ENCODE results near the gene GDF11.
A peak's percentile ranks its signal among the peaks of the same experiment; 100 is the strongest.

GDF11 gene

DNA sequence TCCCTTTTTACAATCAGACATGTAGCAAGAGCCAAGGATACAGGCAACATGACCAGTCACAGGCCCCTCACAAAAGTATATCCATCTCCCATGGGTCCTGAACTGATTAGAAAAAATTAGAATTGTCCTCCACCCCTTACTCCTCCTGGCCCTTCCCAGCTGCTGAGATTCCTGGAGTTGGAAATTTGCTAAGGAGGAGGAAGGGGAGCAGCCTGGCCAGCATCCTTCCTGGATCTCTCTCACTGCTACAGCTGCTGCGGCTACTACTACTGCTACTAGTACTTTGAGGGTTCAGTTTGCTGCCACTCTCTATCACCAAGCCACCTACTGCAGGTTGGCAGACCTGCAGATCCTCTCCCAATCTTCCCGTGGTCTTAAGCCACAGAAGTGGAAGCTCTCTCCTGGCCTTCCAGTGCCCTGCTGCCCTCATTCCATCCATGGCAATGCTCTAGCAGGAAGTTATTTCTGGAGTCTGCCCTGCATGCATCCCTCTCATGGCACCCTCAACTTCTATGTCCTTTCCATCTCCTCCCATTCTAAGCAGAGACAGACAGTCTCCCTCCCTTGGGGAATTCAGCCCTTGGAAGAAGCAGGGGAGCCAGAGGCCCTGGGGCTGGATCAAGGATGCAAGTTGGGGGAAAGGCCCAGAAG lies 36.2 kb upstream of the GDF11 start:
- no peak for DNase-seq (ENCODE audit: insufficient read length, low spot score)
- no peak for FAIRE-seq

DNA sequence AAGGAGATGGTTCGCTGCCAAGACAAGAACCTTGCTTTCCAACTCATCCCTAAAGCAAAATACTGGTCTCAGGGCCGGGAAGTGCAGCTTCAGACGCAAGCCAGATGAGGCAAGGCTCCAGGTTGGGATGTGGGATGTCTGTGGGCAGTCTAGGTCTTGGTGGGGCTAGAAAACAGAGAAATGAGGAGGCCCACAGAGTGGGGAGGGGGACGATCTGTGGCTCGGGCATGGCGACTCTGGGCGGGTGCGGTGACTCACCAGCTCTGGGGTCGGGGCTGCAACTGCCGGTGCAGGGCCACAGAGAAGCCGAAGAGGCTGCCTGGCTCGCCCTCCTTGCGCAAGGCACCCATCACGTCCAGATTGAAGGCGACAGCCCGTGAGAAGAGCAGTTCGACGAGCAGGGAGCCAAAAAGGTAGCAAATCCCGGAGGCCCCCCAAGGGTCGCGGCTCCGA lies 35.7 kb upstream of the GDF11 start:
- DNase-seq (ENCODE audit: insufficient read length, low spot score), result peak; percentile 41
- FAIRE-seq, result peak; percentile 16

DNA sequence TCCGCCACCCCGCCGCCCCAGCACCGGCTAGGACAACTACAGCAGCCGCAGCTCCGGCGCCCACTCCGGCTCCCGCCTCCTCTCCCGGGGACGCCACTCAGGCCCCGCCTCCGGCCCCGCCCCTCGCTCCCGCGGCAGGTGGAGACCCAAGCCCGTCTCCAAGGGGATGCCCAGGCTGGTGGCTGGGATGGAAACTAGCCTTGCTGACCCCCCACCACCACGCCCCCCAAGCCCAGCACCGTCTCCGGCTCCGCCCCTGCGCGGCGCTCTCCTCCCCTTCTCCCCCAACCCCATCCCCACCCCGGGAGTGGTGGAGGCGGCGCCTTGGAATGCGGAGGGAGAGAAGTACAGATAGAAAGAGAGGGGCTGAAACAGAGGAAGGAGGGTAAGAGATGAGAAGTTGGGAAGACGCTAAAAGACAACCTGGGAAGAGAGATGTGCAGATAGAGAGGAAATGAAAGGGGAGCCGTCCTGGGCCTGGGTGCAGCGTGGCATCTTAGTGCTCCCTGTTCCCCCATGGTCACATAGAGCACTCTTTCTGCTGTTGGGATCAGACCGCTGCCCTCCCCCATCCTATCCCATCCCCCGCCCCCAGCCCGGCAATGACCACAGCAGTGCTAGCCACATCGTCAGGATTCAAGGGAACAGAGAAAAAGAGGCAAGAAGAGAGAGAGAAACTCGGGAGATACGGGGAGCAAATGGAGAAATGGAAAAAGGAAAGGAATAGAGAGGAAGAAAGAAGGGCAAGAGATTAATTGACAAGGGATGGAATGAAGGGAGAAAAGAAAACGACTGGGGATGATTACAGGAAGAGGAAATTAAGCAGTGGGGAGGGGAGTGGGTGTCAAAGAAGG lies 34.9 kb upstream of the GDF11 start, which contains the start of gene ITGA7:
TSS of gene ITGA7 (minus strand) at position 64 of the 854 bp plus-strand sequence. CDS start 222 bp downstream, outside the sequence.
- peak; percentile 84 for DNase-seq (ENCODE audit: insufficient read length, low spot score)
- FAIRE-seq, result peak; percentile 82

DNA sequence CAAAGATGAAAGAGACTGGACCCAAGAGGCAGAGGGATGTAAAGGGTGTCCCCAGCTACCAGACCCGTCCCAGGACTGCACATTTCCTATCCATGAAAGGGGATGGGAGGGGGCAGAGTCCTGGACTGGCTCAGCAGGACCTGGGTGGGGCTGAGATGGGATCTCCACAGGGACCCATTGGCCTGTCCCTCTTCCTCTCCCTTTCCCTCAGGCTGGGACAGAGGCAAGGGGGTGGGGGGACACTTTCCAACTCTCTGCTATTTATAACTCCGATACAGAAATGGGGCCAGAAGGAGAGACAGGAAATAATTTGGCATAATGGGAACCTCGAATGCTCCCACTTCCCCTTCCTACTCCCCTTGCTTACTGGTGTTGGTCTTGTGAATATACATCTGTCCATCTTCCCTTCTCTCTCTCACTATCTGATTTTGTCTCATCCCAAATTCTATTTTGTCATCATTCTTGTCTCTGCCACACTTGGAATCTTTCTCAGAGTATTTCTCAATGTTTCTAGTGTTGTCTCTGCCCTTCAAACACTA lies 34.2 kb upstream of the GDF11 start:
- no peak for DNase-seq (ENCODE audit: insufficient read length, low spot score)
- FAIRE-seq, result no peak

DNA sequence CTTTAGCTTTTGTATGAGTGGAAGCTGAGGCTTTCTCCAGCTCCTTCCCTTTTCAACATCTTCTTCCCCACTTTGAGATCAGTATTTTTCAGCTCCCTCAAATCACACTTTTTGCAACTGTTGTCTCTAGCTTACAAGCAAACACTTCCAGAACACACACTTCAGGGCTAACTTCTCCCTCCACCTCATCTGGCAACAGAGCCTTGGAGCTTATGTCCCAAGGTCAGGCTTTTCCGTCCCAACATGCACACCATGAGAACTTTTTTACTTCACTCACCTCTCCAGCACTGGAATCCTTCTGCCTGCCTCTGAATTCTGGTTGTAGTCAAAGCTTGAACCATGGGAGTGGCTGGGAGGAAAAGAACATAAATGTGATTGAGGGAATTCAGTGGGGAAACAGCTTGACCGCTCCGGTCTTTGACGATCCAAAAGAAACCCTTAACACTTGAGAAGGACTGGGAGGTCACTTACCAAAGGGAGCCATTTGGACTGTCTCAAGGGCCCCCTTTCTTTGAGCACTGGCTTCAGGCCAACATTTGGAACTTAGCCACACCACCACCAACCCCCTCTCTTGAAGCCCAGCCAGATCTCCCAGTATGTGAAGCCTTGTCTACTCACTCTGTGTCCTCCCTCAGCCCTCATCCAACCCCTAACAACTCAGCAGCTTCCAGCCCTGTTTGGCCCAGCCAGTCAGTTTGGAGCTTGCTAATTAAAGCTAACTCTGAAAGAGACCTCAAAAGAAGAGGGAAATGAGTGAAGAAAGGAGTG lies 31.0 kb upstream of the GDF11 start:
- no peak for DNase-seq (ENCODE audit: insufficient read length, low spot score)
- no peak for FAIRE-seq

DNA sequence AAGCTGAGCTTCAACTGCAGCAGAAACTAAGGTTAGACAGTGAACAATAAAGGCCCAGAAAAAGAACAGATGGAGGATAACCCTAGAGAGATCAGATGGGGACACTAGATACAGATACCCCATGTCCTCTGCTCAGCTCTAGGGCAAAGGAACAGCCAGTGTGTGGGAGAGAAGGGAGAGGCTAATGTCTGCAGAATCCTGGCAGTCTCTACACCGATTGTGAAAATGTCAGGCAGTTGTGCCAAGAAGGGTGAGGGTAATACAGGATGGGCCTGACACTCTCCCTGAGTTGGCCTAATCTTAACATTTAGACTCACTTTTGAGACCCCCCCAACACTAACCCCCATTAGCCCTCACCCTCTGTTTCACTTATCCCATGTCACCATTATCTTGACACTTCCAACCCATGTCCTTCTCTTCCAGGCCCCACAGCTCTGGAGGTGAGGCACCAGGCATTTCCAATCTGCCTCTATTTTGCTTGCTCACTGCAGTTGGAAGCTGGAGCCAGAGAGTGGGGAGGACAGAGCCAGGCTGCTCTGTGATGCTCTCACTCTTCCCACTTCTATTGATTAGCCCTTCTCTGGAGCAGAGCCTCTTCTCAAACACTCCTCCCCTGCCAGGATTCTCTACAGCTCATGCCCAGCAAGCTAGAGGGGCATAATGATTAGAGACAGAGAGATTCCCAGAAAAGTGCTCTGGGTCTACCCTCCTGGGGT lies 30.1 kb upstream of the GDF11 start:
- DNase-seq (ENCODE audit: insufficient read length, low spot score), result no peak
- no peak for FAIRE-seq

DNA sequence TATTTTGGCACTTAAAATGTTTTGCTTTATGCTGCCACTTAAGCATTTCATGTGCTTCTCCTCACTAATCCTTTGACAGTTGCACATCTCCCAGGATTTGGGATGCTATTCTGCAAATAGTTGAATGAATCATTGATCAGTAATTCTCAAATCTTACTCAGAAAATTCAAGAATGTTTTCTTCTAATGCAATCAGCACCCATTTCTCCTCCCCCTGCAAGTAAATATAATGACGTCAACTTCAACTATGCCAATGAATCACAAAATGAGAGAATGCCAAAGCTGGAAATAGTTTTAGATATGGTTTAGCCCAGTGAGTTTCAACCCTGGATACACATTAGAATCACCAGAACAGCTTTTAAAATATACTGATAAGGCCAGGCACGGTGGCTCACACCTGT lies 29.2 kb upstream of the GDF11 start:
- FAIRE-seq (no peak), DNase-seq (ENCODE audit: insufficient read length, low spot score) (no peak)

DNA sequence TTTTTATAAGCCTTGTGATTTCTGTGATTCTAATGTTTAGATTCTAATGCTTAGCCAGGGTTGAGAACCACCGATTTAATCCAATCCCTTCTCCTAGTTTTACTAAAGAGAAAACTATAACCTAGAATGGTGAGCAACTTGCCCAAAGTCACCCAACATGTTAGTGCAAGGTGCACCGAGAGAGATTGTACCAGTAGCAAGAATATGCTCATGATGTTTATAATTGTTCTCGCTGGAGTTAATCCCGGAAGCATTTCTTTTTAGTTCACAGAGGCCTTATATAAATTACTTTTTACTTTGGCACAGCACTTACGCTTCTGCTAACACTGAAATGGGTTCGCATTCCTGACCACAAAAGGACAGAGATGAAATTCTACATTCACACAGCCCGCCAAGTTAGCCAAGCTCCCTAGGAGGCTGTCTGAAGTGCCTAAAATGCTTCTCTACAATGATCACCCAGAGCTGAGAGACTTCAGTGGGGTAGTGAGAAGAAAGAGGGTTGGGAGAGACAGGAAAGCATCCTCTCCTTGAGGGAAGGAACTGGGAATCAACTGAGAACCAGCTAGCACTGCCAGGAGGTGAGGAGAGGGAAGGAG lies 27.7 kb upstream of the GDF11 start:
- DNase-seq (ENCODE audit: insufficient read length, low spot score) (no peak), FAIRE-seq (no peak)

DNA sequence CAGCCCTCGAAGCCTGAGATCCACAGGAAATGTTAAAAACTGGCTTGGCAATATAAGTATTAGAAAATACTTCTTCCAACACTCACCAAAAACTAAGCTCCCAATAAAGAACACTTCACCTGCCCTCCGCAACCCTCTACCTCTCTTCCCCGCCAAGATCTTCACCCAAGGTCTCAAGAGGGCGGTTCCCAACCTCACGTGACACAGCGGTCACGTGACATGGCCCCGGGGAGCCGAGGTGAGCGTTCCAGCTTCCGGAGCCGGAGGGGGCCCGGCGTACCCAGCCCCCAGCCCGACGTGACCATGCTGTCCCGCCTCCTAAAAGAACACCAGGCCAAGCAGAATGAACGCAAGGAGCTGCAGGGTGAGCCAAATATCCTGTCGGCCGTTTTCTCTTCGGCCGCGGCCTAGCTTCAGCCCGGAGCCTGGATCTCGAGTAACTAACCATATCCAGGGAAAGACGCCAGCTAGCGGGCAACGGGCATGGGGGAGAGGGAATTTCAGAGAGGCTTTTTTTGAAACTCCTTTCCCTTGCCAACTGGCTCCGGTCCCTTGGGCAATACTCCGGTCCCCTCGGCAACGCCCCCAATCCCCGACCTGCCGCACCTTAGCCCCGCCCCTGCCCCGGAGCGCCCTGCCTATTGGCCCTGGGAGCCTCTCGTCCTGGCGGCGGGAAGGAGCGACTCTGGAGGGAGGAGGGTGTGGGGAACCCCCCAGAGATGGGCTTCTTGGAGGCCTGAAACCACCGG lies 26.9 kb upstream of the GDF11 start, which contains the start of gene BLOC1S1:
TSS of gene BLOC1S1 (plus strand) at position 214 of the 749 bp plus-strand sequence. CDS start at position 220, 6 bp downstream.
- no peak for FAIRE-seq

DNA sequence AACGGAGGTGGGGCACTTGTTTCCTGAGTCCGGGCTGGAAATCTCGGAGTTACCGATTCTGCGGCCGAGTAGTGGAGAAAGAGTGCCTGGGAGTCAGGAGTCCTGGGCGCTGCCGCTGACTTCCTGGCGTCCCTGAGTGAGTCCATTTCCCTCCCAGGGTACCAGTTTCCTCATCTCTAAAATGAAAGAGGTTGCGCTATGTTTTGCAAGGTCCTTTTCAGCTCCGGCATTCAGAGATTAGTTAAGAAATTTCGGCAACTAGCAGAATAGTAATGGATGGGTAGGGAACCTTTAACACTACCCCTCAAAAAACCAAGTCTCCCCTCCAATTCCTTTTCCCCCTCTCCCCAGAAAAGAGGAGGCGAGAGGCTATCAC lies 26.4 kb upstream of the GDF11 start:
- no peak for DNase-seq (ENCODE audit: insufficient read length, low spot score)
- no peak for FAIRE-seq

More for the DNA sequence above, 26.9 kb upstream of the GDF11 start, which contains the start of gene BLOC1S1:
- peak; percentile 94 for DNase-seq (ENCODE audit: insufficient read length, low spot score)

DNA sequence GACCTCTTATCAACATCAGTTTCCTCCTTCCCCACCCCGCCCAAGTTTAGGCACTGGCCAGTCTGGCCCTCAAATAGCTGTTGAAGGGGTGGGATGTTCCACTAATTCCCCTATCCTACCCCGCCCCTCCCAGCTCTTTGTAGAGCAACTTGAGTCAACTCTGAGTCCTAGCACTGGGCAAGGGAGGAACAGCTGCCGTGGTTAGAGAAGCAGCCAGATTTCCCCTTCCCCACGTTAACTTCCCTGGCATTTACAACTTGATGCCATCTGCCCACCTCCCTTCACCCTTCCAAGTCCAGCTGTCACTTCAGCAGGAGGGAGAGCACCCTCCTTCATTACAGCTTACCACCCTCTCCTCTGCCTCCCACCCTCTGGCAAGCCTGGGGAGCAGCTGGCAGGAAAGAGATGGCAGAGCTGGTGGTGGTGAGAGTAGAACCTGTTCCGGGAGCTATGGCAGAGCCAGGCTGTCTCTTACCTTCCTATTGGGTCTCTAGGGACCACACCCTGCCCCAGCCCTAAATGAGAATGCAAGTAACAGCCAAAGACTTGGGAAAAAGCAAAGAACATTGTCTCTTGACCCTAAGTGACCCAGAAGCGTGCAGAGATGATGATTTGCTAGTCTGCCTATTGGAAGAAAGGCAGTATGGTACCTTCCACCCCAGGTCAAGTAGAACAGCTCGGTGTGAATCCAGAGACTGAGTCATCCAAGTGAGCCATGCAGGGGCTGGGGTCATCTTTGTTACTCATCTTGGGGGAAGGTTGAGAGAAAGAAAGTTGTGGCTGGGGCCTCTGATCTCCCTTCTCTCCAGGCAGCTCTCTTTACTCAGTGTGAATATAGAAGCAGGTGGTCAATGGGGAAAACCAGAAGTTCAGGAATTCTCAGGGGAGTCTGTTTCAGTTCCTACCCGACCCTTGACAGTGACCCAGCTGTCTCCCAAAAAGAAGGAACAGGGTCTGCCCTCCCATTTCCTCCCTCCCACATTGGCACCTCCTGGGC lies 25.6 kb upstream of the GDF11 start:
- no peak for DNase-seq (ENCODE audit: insufficient read length, low spot score)
- FAIRE-seq, result no peak

DNA sequence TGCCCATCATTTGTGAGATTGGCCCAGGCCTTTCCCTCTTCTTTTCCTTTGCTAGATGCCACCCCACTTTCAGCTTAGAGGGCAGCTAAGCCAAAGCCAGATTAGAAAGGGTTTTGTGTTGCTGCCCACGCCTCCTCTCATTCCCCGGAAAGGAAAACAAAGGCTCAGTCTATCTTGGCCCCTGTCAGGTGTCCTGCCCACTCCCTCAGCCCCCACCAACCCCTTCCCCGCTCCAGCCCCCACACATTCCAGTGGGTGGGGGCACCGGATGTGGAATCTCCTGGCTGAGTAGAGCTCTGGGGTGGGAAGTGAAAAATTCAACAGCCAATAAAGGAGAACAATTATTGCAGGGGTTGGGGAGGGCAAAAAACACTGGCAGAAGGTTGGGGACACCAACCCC lies 24.9 kb upstream of the GDF11 start:
- DNase-seq (ENCODE audit: insufficient read length, low spot score) (no peak), FAIRE-seq (no peak)

DNA sequence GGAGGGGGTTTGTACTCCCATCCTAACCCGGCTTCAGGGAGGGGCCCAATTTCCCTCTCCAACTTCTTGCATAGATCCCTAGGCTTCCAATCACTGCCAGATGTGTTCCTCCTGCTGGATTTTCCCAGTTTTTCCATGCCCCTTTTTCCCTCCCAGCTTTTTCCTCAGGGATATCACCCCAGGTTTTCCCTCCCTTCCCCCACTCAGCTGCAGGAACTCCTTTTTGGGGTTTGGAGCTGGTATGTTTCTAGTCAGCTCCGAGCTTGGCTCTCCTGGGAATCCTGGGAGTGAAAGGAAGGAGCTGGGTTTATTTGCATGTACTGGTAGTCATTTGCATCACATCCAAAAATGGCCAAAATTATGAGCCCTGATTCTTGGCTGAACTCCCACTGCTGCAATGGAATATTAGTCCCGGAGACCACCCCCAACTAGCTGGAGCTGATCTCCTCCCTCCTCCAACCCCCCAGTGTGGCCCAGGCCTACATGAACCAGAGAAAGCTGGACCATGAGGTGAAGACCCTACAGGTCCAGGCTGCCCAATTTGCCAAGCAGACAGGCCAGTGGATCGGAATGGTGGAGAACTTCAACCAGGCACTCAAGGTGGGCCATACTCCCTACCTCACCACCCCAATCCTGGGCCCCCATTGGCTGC lies 24.2 kb upstream of the GDF11 start:
- DNase-seq (ENCODE audit: insufficient read length, low spot score) (no peak), FAIRE-seq (no peak)

DNA sequence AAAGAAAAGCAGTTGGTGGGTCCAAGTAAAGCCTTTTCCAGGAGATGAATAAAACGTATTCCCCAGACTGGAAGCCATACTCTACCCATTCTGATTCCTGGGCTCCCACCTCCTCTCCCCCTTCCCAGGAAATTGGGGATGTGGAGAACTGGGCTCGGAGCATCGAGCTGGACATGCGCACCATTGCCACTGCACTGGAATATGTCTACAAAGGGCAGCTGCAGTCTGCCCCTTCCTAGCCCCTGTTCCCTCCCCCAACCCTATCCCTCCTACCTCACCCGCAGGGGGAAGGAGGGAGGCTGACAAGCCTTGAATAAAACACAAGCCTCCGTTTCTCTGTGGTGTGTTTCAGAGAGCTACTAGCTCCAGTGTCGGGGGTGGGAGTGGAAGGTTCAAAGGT lies 23.6 kb upstream of the GDF11 start:
- no peak for FAIRE-seq

DNA sequence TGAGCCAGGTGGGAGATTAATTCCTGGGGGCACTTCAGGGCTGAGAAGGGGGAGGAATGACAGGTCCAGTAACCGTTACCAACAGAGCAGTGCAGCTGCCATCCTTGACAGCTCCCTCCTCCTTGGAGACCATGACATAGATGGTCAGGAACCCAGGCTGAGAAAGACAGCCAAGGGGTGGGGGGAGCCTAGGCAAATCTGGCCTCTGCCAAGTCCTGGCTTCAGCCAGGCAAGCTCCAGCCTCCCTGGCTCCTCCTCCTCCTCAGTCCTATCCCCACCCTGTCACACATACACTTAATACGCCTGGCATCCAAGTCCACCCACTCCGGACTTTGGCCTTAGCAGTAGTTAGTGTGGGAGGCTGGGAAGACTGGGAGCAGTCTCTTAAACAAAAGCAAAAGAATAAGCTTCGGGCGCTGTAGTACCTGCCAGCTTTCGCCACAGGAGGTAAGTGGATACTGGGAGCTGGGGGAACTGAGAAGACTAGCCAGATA lies 22.8 kb upstream of the GDF11 start, which contains the start of gene RDH5:
TSS of gene RDH5 (plus strand) at position 323 of the 494 bp plus-strand sequence. CDS start 792 bp downstream, outside the sequence.
- DNase-seq (ENCODE audit: insufficient read length, low spot score), result no peak
- FAIRE-seq, result no peak

More for the DNA sequence above, 23.6 kb upstream of the GDF11 start:
- no peak for DNase-seq (ENCODE audit: insufficient read length, low spot score)

DNA sequence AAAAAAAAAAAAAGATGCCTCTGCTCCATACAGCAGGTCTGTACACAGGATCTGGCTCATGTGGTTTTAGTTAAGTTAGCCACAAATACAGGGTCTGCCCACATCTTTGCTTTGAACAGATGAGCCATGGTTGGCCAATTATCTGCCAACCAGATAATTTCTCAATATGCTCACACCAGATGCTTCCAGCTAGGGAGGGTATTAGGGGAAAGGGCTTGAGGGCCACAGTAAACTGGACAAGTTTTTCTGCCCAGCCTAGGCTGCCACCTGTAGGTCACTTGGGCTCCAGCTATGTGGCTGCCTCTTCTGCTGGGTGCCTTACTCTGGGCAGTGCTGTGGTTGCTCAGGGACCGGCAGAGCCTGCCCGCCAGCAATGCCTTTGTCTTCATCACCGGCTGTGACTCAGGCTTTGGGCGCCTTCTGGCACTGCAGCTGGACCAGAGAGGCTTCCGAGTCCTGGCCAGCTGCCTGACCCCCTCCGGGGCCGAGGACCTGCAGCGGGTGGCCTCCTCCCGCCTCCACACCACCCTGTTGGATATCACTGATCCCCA lies 22.0 kb upstream of the GDF11 start:
- no peak for DNase-seq (ENCODE audit: insufficient read length, low spot score)
- FAIRE-seq, result peak; percentile 4

Data from HTR-8/SVneo (cell line).